HL-60 (cell line): ENCODE results near the gene SMCO2.

Experiments
- CTCF ChIP-seq: IDR thresholded peaks from one replicate; pipeline ENCODE4 v1.5.1; 2011; ENCODE audit warnings: low read length, control low read depth, inconsistent platforms; ENCODE audit not compliant: insufficient read depth
- GABPA ChIP-seq: IDR thresholded peaks from 2 replicates; pipeline ENCODE4 v1.6.1; 2012; ENCODE audit warnings: low read depth
- POLR2AphosphoS5 ChIP-seq: IDR thresholded peaks from 2 replicates; pipeline ENCODE4 v1.6.1; 2012; ENCODE audit warnings: low read depth
- REST ChIP-seq: IDR thresholded peaks from 2 replicates; pipeline ENCODE4 v1.6.1; 2012; ENCODE audit warnings: low read depth; ENCODE audit not compliant: insufficient replicate concordance
- SPI1 ChIP-seq: IDR thresholded peaks from 2 replicates; pipeline ENCODE4 v1.6.1; 2012; ENCODE audit warnings: low read depth, mild to moderate bottlenecking, borderline replicate concordance

GRCh38 chr12:27472604-27473003 is 26.1 kb downstream of the SMCO2 start:
- TF ChIP-seq REST, result no peak
- no peak for TF ChIP-seq CTCF
- TF ChIP-seq GABPA, result no peak
- no peak for TF ChIP-seq POLR2AphosphoS5
- TF ChIP-seq SPI1, result no peak
